Neural crest cell (in vitro differentiated cells): ENCODE measurements around the gene SUPT6H. TPM values are rescaled to one million over a fixed set of nuclear protein-coding genes. Genes with fewer than 3 reads are reported as not detected.

Experiments used
- DNase-seq: peaks from one replicate; pipeline ENCODE4 v3.0.0; 2021; ENCODE audit warnings: low read depth, mixed read lengths, low spot score
- H3K27ac Mint-ChIP-seq: one replicate; pipeline ENCODE4 v1.8.0; 2021; ENCODE audit warnings: mild to moderate bottlenecking, mixed read lengths; ENCODE audit not compliant: unreplicated experiment
- H3K27me3 Mint-ChIP-seq: 2 replicates; pipeline ENCODE4 v1.8.0; 2021; ENCODE audit warnings: low read depth, mild to moderate bottlenecking, mixed read lengths
- H3K36me3 Mint-ChIP-seq: 2 replicates; pipeline ENCODE4 v1.8.0; 2021; ENCODE audit warnings: low read depth, mild to moderate bottlenecking, mixed read lengths
- H3K4me1 Mint-ChIP-seq: 2 replicates; pipeline ENCODE4 v1.8.0; 2021; ENCODE audit warnings: mixed read lengths
- H3K4me3 Mint-ChIP-seq: one replicate; pipeline ENCODE4 v1.8.0; 2021; ENCODE audit warnings: mild to moderate bottlenecking, mixed read lengths
- H3K9me3 Mint-ChIP-seq: 2 replicates; pipeline ENCODE4 v1.8.0; 2021; ENCODE audit warnings: mixed read lengths
- total RNA-seq: library from RNA; stranded (reverse); gene quantifications from 2 replicates; pipeline ENCODE4 v1.2.1, GENCODE V29; 2021
- TF ChIP-seq, protein P1 (sequence below): fragments of 200-600 bp; sonication (generic); conservative IDR thresholded peaks from 2 replicates; pipeline ENCODE4 v1.5.0; 2021; ENCODE audit warnings: antibody characterized with exemption, mild to moderate bottlenecking

Gene SUPT6H
- total RNA-seq, 1 donor from 2014 or later, result 70.0 TPM

DNA sequence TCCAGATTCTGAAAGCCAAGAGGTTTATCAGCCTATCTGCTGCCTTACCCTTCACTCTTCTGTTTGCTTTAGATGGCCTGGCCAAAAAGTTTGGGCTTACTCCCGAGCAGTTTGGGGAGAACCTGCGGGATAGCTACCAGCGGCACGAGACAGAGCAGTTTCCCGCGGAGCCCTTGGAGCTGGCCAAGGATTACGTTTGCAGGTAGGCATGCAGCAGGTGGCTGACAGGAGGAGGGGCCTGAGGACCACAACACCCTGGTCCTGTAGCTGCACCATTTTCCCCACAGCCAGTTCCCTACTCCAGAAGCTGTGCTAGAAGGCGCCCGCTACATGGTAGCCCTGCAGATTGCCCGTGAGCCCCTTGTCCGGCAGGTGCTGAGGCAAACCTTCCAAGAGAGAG is 20.6 kb downstream of the SUPT6H start:
- Mint-ChIP-seq H3K4me3 (no peak overlapping the region), H3K36me3 (peaks cover 18% of the 10 kb centered on the region)
- TF ChIP-seq, protein P1, sequence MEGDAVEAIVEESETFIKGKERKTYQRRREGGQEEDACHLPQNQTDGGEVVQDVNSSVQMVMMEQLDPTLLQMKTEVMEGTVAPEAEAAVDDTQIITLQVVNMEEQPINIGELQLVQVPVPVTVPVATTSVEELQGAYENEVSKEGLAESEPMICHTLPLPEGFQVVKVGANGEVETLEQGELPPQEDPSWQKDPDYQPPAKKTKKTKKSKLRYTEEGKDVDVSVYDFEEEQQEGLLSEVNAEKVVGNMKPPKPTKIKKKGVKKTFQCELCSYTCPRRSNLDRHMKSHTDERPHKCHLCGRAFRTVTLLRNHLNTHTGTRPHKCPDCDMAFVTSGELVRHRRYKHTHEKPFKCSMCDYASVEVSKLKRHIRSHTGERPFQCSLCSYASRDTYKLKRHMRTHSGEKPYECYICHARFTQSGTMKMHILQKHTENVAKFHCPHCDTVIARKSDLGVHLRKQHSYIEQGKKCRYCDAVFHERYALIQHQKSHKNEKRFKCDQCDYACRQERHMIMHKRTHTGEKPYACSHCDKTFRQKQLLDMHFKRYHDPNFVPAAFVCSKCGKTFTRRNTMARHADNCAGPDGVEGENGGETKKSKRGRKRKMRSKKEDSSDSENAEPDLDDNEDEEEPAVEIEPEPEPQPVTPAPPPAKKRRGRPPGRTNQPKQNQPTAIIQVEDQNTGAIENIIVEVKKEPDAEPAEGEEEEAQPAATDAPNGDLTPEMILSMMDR, result no peak

GRCh38 chr17:28684963-28685362 is 23.0 kb downstream of the SUPT6H start:
- no peak for DNase-seq

More for the DNA sequence above, 20.6 kb downstream of the SUPT6H start:
- DNase-seq, result no peak
- H3K27ac Mint-ChIP-seq, result no peak overlapping the region
- H3K27me3 Mint-ChIP-seq, result no peaks in the 10 kb centered on the region
- H3K9me3 Mint-ChIP-seq, result no peaks in the 10 kb centered on the region
- no peaks in the 10 kb centered on the region for H3K4me1 Mint-ChIP-seq

GRCh38 chr17:28685366-28685765 is 23.4 kb downstream of the SUPT6H start:
- no peaks in the 10 kb centered on the region for H3K9me3 Mint-ChIP-seq
- H3K4me3 Mint-ChIP-seq, result no peak overlapping the region
- no peaks in the 10 kb centered on the region for H3K27me3 Mint-ChIP-seq
- no peak overlapping the region for H3K27ac Mint-ChIP-seq
- no peak for DNase-seq
- H3K36me3 Mint-ChIP-seq, result peaks cover 38% of the 10 kb centered on the region
- TF ChIP-seq, protein P1, result no peak
- H3K4me1 Mint-ChIP-seq, result no peaks in the 10 kb centered on the region

More at GRCh38 chr17:28684963-28685362, 23.0 kb downstream of the SUPT6H start:
- Mint-ChIP-seq H3K9me3 (no peaks in the 10 kb centered on the region), H3K36me3 (peaks cover 34% of the 10 kb centered on the region), H3K27me3 (no peaks in the 10 kb centered on the region), H3K27ac (no peak overlapping the region), H3K4me3 (no peak overlapping the region), H3K4me1 (no peaks in the 10 kb centered on the region)
- TF ChIP-seq, protein P1, result no peak

DNA sequence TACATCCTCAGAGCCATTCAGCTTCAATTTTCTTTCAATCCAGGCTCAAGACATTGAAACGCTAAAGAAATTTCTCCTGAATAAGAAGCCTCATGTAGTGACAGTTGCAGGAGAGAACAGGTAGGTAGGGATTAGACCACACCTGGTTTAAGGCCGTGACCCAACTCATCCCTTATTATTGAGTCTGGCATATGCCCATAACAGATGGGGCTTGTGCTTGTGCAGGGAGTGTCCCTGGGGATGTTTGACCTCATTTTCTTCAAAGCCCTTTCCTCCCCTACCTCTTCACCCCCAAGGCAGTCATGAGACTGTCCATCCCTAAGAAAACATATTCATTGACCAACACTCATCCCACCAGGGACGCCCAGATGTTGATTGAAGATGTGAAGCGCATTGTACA is 24.3 kb downstream of the SUPT6H start:
- TF ChIP-seq, protein P1, result no peak
- Mint-ChIP-seq H3K9me3 (no peaks in the 10 kb centered on the region), H3K27ac (no peak overlapping the region), H3K36me3 (peaks cover 43% of the 10 kb centered on the region), H3K4me3 (no peak overlapping the region), H3K27me3 (no peaks in the 10 kb centered on the region), H3K4me1 (no peaks in the 10 kb centered on the region)
- no peak for DNase-seq

DNA sequence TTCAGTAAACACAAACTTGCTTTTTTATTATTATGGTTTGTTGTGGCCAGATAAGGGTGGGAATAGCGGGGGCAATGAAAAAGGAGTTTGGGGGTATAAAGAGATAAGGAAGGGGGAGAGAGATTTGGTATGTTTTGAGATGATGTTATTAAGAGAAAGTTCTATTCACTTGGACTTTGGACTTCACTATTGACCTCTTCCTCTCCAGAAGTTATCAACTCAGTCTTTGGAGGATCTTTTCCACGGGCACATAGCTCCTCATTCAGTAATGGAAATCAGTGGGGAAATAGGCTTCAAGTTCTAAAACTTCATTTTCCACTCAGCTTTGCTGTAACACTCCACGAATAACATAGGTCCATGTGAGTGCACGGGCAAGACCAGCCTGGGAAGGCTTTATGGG is 26.5 kb downstream of the SUPT6H start:
- H3K27me3 Mint-ChIP-seq, result no peaks in the 10 kb centered on the region
- TF ChIP-seq, protein P1, result no peak
- H3K4me1 Mint-ChIP-seq, result peaks cover under 1% of the 10 kb centered on the region
- H3K4me3 Mint-ChIP-seq, result no peak overlapping the region
- H3K36me3 Mint-ChIP-seq, result peaks cover 37% of the 10 kb centered on the region
- no peak for DNase-seq
- H3K9me3 Mint-ChIP-seq, result no peaks in the 10 kb centered on the region
- no peak overlapping the region for H3K27ac Mint-ChIP-seq

DNA sequence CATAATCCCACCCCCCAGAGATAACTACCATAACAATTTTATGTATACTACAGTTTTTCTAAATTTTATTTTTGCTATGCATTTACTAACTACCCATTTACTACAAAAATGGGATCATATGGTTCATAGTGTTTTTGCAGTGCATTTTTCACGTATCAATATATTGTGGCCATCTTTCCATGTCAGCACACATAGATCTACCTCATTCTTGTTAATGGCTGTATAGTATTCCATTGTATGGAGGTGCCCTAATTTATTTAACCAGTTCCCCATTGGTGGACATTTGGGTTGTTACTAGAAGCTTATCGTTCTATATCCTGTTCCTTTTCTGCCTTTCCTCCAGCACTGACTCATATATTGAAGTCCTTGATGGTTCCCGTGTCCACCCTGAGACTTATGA is 27.0 kb downstream of the SUPT6H start:
- H3K27ac Mint-ChIP-seq, result no peak overlapping the region
- DNase-seq, result no peak
- no peaks in the 10 kb centered on the region for H3K9me3 Mint-ChIP-seq
- no peaks in the 10 kb centered on the region for H3K27me3 Mint-ChIP-seq
- H3K4me3 Mint-ChIP-seq, result no peak overlapping the region
- TF ChIP-seq, protein P1, result no peak
- peaks cover 6% of the 10 kb centered on the region for H3K4me1 Mint-ChIP-seq
- peaks cover 40% of the 10 kb centered on the region for H3K36me3 Mint-ChIP-seq
